Fibroblast of lung (primary cell): ENCODE results near the gene RTN4IP1.

Source experiments
- CTCF ChIP-seq, 2 donors: IDR thresholded peaks in 1 of 2; conservative IDR thresholded peaks in 1 of 2; 1 replicate in 1 of 2; 2 replicates in 1 of 2; pipeline ENCODE4 v1.5.1; 2011 to 2012; ENCODE audit warnings: low read length in 2 of 2, control low read depth in 1 of 2, inconsistent platforms in 1 of 2, low read depth in 1 of 2, mild to moderate bottlenecking in 1 of 2
- EZH2 ChIP-seq: IDR thresholded peaks from 2 replicates; pipeline ENCODE4 v1.5.1; 2012; ENCODE audit warnings: low read length, control low read depth, mild to moderate bottlenecking; ENCODE audit errors: missing control alignments

GRCh38 chr6:106637051-106637716, 7.9 kb upstream of the RTN4IP1 start:
- no peak for TF ChIP-seq CTCF (conservative IDR thresholded peaks at IDR 0.05 in 1 of 2, IDR thresholded peaks at IDR 0.05 in 1 of 2; ENCODE audit: low read depth in 1 of 2, low read length in 2 of 2)
- no peak for TF ChIP-seq EZH2
